Trophoblast cell (in vitro differentiated cells and primary cell): ENCODE measurements around the gene NDST3.

ENCODE experiments used
- DNase-seq, 2 donors: peaks; one replicate each; pipeline ENCODE4 v3.0.0-alpha.2; 2016
- H2AFZ ChIP-seq: 2 replicates; pipeline ENCODE4 v1.6.1; 2013; ENCODE audit warnings: low read length, moderate library complexity, mild to moderate bottlenecking; ENCODE audit not compliant: insufficient read depth, poor library complexity
- H2AK5ac ChIP-seq: 2 replicates; pipeline ENCODE4 v1.6.1; 2013; ENCODE audit warnings: mild to moderate bottlenecking, low read length
- H2BK120ac ChIP-seq: 2 replicates; pipeline ENCODE4 v1.6.1; 2013; ENCODE audit warnings: low read length, mild to moderate bottlenecking, moderate library complexity; ENCODE audit not compliant: insufficient read depth, poor library complexity
- H2BK12ac ChIP-seq: 2 replicates; pipeline ENCODE4 v1.6.1; 2013; ENCODE audit warnings: mild to moderate bottlenecking, low read length, moderate library complexity
- H2BK5ac ChIP-seq: 2 replicates; pipeline ENCODE4 v1.6.1; 2013; ENCODE audit warnings: low read length, low read depth, moderate library complexity, mild to moderate bottlenecking; ENCODE audit not compliant: poor library complexity
- H3K14ac ChIP-seq: 2 replicates; pipeline ENCODE4 v1.6.1; 2013; ENCODE audit warnings: mild to moderate bottlenecking, low read length
- H3K18ac ChIP-seq: 2 replicates; pipeline ENCODE4 v1.6.1; 2013; ENCODE audit warnings: mild to moderate bottlenecking, low read length
- H3K23ac ChIP-seq: 2 replicates; pipeline ENCODE4 v1.6.1; 2013; ENCODE audit warnings: low read length
- H3K27ac ChIP-seq: 2 replicates; pipeline ENCODE4 v1.5.1; 2013; ENCODE audit warnings: low read depth, mild to moderate bottlenecking, inconsistent platforms, low read length, moderate library complexity
- H3K27me3 ChIP-seq: 2 replicates; pipeline ENCODE4 v1.6.1; 2013; ENCODE audit warnings: inconsistent platforms, mild to moderate bottlenecking, low read length, moderate library complexity; ENCODE audit not compliant: insufficient read depth
- H3K36me3 ChIP-seq, 2 experiments: 1 replicate in 1 of 2; 2 replicates in 1 of 2; pipeline ENCODE4 v1.6.1; 2013; ENCODE audit warnings: low read length in 2 of 2, mild to moderate bottlenecking in 2 of 2, moderate library complexity in 1 of 2; ENCODE audit not compliant: insufficient read depth in 2 of 2, control insufficient read depth in 1 of 2
- H3K4ac ChIP-seq: 2 replicates; pipeline ENCODE4 v1.6.1; 2013; ENCODE audit warnings: low read depth, mild to moderate bottlenecking, low read length, moderate library complexity
- H3K4me1 ChIP-seq, 2 experiments: 1 replicate in 1 of 2; 2 replicates in 1 of 2; pipeline ENCODE4 v1.6.1; 2013; ENCODE audit warnings: low read length in 2 of 2, mild to moderate bottlenecking in 2 of 2, moderate library complexity in 1 of 2; ENCODE audit not compliant: insufficient read depth in 2 of 2, control insufficient read depth in 1 of 2
- H3K4me2 ChIP-seq: 2 replicates; pipeline ENCODE4 v1.6.1; 2013; ENCODE audit warnings: inconsistent platforms, mild to moderate bottlenecking, low read length, moderate library complexity
- H3K4me3 ChIP-seq: 2 replicates; pipeline ENCODE4 v1.5.1; 2013; ENCODE audit warnings: mild to moderate bottlenecking, low read depth, low read length, inconsistent platforms
- H3K79me1 ChIP-seq: one replicate; pipeline ENCODE4 v1.6.1; 2013; ENCODE audit warnings: low read length
- H3K79me2 ChIP-seq: 2 replicates; pipeline ENCODE4 v1.6.1; 2013; ENCODE audit warnings: low read length, mild to moderate bottlenecking; ENCODE audit not compliant: control insufficient read depth, insufficient read depth, poor library complexity
- H3K9ac ChIP-seq: 2 replicates; pipeline ENCODE4 v1.6.1; 2013; ENCODE audit warnings: mild to moderate bottlenecking, low read length
- H3K9me3 ChIP-seq: 2 replicates; pipeline ENCODE4 v1.6.1; 2013; ENCODE audit warnings: low read depth, mild to moderate bottlenecking, control low read depth, inconsistent platforms, low read length; ENCODE audit not compliant: insufficient read depth
- H4K12ac ChIP-seq: 2 replicates; pipeline ENCODE4 v1.6.1; 2013; ENCODE audit warnings: low read depth, mild to moderate bottlenecking, low read length, moderate library complexity
- H4K8ac ChIP-seq: 2 replicates; pipeline ENCODE4 v1.6.1; 2013; ENCODE audit warnings: low read depth, mild to moderate bottlenecking, low read length, moderate library complexity
- H4K91ac ChIP-seq: one replicate; pipeline ENCODE4 v1.6.1; 2013; ENCODE audit warnings: low read depth, mild to moderate bottlenecking, low read length, moderate library complexity
- WGBS: extraction: QIAGEN DNeasy Blood & Tissue Kit; methylation state at CpG from one replicate; pipeline ENCODE4 v1.1.7; 2013; ENCODE audit warnings: missing lambda C conversion rate; ENCODE audit not compliant: insufficient read length, insufficient coverage; ENCODE audit errors: extremely low coverage; 5-methylcytosine and 5-hydroxymethylcytosine counted together

Gene NDST3

GRCh38 chr4:118177126-118177525 lies 142.8 kb downstream of the NDST3 start:
- no peak overlapping the region for H3K27ac ChIP-seq
- H3K4me1 ChIP-seq: no peaks in the 10 kb centered on the region
- H3K4me2 ChIP-seq: no peak overlapping the region
- H3K36me3 ChIP-seq: no peaks in the 10 kb centered on the region
- H3K14ac ChIP-seq: no peak overlapping the region
- H2BK12ac ChIP-seq: no peak overlapping the region
- H3K9ac ChIP-seq: no peak overlapping the region
- H2BK120ac ChIP-seq: no peak overlapping the region
- no peak for DNase-seq
- no peak overlapping the region for H4K12ac ChIP-seq
- no peak overlapping the region for H2AK5ac ChIP-seq
- H3K27me3 ChIP-seq: no peaks in the 10 kb centered on the region
- no peak overlapping the region for H3K23ac ChIP-seq
- no peak overlapping the region for H4K91ac ChIP-seq
- no peaks in the 10 kb centered on the region for H3K79me2 ChIP-seq
- H2BK5ac ChIP-seq: no peak overlapping the region
- H3K4me3 ChIP-seq: no peak overlapping the region
- H3K4ac ChIP-seq: no peak overlapping the region
- no peak overlapping the region for H3K18ac ChIP-seq
- H3K79me1 ChIP-seq: no peaks in the 10 kb centered on the region
- H2AFZ ChIP-seq: no peak overlapping the region
- H3K9me3 ChIP-seq: no peaks in the 10 kb centered on the region
- no peak overlapping the region for H4K8ac ChIP-seq

- Histone ChIP-seq H3K4ac (no peak overlapping the region), H3K4me3 (no peak overlapping the region), H3K4me2 (no peak overlapping the region), H2AK5ac (no peak overlapping the region), H2BK120ac (no peak overlapping the region), H3K36me3 (peaks cover 0 to 2% of the 10 kb centered on the region in 2 experiments), H3K4me1 (no peaks in the 10 kb centered on the region), H3K79me2 (no peaks in the 10 kb centered on the region), H3K79me1 (no peaks in the 10 kb centered on the region), H3K27ac (no peak overlapping the region), H2AFZ (no peak overlapping the region), H3K27me3 (no peaks in the 10 kb centered on the region), H4K12ac (no peak overlapping the region), H3K23ac (no peak overlapping the region), H3K9me3 (no peaks in the 10 kb centered on the region), H4K91ac (no peak overlapping the region), H3K9ac (no peak overlapping the region), H2BK12ac (no peak overlapping the region), H3K14ac (no peak overlapping the region), H2BK5ac (no peak overlapping the region), H4K8ac (no peak overlapping the region), H3K18ac (no peak overlapping the region)
- WGBS: no CpG with 5 or more reads among the region's 2 CpGs
- DNase-seq: no peak
These were observed 146.5 kb downstream of the NDST3 start for GRCh38 chr4:118180776-118181175.

- Histone ChIP-seq H3K79me1 (no peaks in the 10 kb centered on the region), H3K79me2 (no peaks in the 10 kb centered on the region), H4K8ac (no peak overlapping the region), H3K4me2 (no peak overlapping the region), H2AFZ (no peak overlapping the region), H3K27ac (no peak overlapping the region), H4K12ac (no peak overlapping the region), H3K36me3 (peaks cover 2 to 3% of the 10 kb centered on the region in 2 experiments), H2AK5ac (no peak overlapping the region), H3K23ac (no peak overlapping the region), H2BK120ac (no peak overlapping the region), H3K9ac (no peak overlapping the region), H3K4me3 (no peak overlapping the region), H4K91ac (no peak overlapping the region), H2BK12ac (no peak overlapping the region), H3K27me3 (no peaks in the 10 kb centered on the region), H3K14ac (no peak overlapping the region), H2BK5ac (no peak overlapping the region), H3K18ac (no peak overlapping the region), H3K4ac (no peak overlapping the region), H3K9me3 (peaks cover 4% of the 10 kb centered on the region), H3K4me1 (no peaks in the 10 kb centered on the region)
- DNase-seq: no peak
- no CpG with 5 or more reads among the region's 2 CpGs for WGBS
These were observed 156.6 kb downstream of the NDST3 start for GRCh38 chr4:118190903-118191302.

- DNase-seq: no peak
- H3K27ac ChIP-seq: no peak overlapping the region
- H3K79me1 ChIP-seq: no peaks in the 10 kb centered on the region
- no peak overlapping the region for H3K4ac ChIP-seq
- no peaks in the 10 kb centered on the region for H3K4me1 ChIP-seq
- H2BK120ac ChIP-seq: no peak overlapping the region
- H3K9me3 ChIP-seq: peaks cover 4% of the 10 kb centered on the region
- H3K18ac ChIP-seq: no peak overlapping the region
- H3K4me3 ChIP-seq: no peak overlapping the region
- H3K27me3 ChIP-seq: no peaks in the 10 kb centered on the region
- H4K8ac ChIP-seq: no peak overlapping the region
- peak overlapping the region; percentile 18 for H4K12ac ChIP-seq
- H2AK5ac ChIP-seq: no peak overlapping the region
- WGBS: no CpG with 5 or more reads among the region's 6 CpGs
- no peak overlapping the region for H2AFZ ChIP-seq
- H3K36me3 ChIP-seq: peaks cover 2 to 3% of the 10 kb centered on the region in 2 experiments
- H3K9ac ChIP-seq: no peak overlapping the region
- no peak overlapping the region for H2BK5ac ChIP-seq
- no peak overlapping the region for H3K14ac ChIP-seq
- H4K91ac ChIP-seq: no peak overlapping the region
- H3K79me2 ChIP-seq: no peaks in the 10 kb centered on the region
- no peak overlapping the region for H3K23ac ChIP-seq
- H3K4me2 ChIP-seq: no peak overlapping the region
- no peak overlapping the region for H2BK12ac ChIP-seq
These were observed 159.1 kb downstream of the NDST3 start for GRCh38 chr4:118193421-118193820.
